OCI-LY1 (cell line): ENCODE data around the gene SCAMP3.

Experiments used
- CTCF ChIP-seq: fragments of 200-600 bp; sonication (generic), shearing (Covaris generic); IDR thresholded peaks from 2 replicates; pipeline ENCODE4 v1.5.1; 2017; ENCODE audit warnings: mild to moderate bottlenecking, antibody characterized with exemption, low read length, moderate library complexity, mixed read lengths
- EZH2 ChIP-seq: fragments of 200-600 bp; sonication (generic), shearing (Covaris generic); IDR thresholded peaks from 2 replicates; pipeline ENCODE4 v1.8.0; 2017; ENCODE audit warnings: borderline replicate concordance, mixed run types, mild to moderate bottlenecking, antibody characterized with exemption, low read length, moderate library complexity, mixed read lengths

- TF ChIP-seq CTCF (no peak; the same call in 1 of the 2 replicates), EZH2 (no peak)
Measured at GRCh38 chr1:155227261-155228095, 34.7 kb downstream of the SCAMP3 start.
